ENCODE results near the gene ADTRP.

Gene ADTRP

DNA sequence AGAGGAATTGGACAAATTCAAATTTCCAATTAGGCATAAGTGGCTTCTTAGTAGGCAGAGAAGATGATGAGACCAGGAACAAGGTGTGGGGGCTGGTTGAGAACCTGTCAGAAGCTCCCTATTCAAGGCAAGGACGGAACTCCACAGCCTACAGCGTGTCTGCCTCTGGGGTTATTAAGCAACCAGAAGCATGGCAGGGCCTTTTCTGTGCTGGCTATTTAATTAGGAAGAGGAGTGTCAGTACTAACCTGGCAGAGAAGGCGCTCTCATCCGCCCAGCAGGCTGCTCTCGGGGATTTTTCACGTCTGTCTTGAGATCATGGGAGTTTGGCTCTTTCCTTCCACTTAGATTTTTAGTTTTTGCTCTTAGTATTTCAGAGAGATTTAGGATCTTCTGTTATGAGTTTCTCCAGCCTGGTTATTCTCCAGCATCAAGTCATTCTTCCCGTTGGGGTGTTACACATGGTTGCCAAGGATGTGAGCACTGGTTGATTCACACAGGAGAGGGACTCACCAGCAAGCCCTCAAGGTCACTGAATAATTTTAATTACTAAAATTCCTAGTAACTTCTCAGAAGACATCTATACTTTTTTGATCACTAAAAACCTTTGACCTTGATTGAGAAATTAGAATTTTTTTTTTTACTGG, 23.9 kb downstream of the ADTRP start:
- no peak for DNase-seq

DNA sequence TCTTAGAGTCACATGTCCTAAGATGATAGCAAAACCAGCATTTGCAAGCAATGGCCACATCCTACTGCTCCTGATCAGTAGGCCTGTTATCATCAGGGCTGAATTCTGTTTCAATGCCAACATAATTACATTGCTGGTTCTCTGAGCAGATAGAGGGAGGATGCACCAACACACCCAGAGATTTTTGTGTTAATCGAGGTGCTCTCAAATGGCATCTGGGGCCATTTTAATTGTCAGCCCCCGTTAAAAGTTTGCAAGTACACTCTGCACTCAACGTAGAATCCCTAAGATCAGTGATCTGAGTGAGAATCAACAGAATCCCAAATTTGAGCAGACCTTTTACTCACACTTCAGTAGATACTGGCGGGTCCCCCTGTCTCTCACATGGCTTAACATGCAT, 24.8 kb downstream of the ADTRP start:
- no peak for DNase-seq

DNA sequence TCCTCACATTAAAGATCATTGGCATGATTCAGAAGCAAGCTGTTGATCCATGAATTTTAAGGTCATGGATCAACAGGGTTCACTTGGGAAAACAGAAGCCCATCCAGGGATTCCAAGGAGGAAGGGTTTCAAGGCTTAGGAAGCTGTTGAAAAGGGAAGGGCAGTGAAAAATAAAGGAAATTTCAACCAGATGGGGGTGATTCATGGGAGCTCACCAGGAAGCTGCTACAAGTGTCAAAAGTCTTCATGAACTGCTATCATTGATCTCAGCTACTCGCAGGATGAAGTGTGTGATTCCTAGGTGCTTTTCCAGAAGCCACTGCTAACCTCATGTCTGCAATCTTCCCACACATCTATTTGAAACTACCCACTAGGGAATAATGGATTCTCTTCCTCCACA, 26.2 kb downstream of the ADTRP start:
- DNase-seq: no peak

DNA sequence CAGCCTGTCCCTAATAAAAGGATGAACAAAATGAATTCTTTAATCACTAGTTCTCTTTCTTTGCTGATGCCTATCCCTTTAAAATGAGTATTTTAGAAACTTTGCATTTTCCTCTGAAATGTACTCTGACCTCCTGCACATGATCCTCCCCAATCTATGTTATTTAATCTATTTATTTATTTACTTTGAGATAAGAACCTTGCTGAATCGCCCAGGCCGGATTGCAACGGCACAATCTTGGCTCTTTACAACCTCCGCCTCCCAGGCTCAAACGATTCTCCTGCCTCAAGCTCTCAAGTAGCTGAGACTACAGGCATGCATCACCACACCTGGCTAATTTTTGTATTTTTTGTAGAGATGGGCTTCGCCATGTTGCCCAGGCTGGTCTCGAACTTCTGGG, 27.9 kb downstream of the ADTRP start:
- DNase-seq: no peak

DNA sequence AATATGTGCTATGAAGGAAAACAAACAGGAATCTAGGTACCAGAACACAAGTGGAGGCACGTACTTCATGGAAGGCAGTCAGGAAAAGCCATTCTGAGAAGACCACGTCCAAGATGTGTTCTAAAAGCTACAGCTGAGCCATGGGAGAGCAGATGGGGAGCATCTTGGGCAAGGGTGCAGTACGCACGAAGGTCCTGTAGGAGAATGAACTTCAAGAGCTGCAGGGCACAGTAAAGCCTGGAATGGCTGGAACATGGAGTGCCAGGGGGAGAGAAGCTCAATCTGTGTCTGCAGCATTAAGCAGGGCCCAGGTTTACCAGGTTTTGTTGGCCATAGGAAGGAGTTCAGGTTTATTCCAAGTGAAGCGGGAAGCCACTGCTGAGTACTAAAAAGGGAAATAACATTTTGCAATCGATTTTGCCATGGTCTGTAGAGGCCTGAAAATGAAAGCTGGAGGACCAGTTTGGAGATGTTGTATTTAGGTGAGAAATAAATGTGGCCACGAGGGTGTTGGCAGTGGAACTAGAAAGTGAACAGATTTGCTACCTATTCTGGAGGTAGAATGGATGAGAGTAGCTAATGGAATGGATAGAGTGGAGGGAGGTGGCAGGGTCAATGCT, 29.9 kb downstream of the ADTRP start:
- no peak for DNase-seq

DNA sequence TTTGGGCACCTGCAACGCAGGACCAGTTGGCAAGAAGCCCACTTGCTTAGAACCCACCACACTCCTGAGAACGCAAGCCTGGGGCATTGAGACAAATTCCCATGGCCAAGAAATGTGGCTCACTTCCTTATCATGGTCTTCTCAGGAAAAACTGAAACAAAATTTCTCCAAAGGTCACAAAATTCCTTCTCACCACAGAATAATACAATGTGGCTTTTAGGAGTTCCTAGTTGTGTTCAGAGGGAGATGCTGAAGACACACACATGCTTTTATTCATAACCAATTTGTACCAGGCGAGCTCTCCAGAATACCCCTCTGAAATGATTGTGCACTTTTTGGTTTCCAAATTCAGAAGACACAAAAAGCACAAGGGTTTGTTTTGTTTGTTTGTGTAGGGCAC, 31.6 kb downstream of the ADTRP start:
- DNase-seq: no peak

DNA sequence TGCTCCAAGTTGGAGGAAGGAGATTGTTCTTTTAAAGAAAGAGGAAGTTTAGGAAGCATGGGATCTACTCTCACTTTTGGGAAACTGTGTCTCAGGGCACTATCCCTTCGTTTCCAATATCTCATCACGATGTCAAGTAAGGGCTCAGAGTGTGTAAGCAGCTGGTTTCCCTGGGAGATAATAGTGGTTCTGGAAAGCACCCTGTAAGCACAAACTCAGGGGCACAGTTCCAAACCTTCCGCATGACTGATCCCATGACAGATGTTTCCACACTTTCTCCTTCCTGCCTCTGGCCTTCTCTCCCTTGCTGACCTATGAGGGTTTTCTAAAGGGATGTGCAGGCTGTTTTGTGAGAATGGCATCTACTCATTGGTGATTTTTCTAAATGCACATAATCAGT, 33.9 kb downstream of the ADTRP start:
- no peak for DNase-seq

DNA sequence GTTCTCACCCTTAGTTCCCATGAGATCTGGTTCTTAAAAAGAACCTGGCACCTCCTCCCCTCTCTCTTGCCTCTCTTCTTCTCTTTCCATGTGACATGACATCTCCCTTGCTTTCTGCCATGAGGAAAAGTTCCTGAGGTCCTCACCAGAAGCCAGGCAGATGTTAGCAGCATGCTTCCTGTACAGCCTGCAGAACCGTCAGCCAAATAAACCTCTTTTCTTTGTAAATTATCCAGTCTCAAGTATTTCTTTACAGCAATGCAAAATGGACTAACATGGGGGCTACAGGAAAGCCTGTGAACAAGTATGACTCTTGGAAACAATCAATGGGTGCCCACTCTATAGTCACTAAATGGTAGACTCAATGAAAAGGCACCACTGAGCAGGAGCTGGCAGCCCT, 34.5 kb downstream of the ADTRP start:
- DNase-seq: no peak

DNA sequence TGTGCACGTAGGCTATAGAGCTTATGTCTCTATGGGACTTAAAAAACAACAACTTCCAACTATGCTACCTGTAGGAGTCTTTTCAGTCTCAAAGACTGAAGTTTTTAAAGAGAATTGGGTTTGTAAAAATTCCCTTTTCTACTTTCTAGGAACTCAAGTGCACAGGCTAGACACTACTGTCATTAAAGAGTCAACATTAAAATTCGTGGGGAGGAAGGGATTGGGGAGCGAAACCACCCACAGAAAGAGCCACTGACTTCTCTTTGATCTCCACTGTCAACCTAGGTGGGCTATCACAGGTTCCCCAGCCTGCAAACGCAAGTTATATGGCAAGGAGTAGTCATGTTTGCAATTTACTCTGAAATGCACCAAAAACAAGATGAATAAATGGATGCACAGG, 37.7 kb downstream of the ADTRP start:
- no peak for DNase-seq

DNA sequence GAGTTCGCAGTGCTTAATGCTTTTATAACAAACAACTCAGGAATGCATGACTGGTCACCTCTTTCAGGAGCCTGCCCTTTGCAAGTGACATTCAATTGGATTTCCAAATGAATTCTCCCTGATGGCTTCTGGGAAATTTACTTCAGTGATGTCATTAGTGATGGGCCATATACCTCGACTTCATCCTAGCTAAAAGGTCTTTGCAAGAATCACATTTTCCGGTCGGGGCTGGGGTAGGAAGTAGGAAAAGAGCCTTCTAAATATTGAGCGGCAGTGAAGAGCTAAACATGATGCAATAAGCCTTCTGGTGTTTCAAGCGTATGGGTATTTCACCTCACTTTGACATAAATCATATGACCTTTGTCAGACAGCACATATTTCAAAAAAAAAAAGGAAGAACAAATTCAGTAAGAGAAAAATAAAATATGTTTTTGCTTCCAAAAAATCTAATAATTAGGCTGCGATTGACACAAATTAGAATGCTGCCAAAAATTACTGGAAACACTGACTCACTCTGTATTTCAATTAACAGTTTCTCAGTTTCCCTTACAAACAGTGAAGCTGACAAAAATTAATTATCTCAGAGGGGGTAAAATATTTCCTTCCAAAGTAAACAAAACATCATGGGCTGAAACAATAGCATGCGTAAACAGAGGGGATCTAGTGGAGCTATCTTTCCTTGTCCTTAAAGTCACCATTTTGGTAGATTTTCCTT, 39.8 kb downstream of the ADTRP start:
- DNase-seq: no peak

DNA sequence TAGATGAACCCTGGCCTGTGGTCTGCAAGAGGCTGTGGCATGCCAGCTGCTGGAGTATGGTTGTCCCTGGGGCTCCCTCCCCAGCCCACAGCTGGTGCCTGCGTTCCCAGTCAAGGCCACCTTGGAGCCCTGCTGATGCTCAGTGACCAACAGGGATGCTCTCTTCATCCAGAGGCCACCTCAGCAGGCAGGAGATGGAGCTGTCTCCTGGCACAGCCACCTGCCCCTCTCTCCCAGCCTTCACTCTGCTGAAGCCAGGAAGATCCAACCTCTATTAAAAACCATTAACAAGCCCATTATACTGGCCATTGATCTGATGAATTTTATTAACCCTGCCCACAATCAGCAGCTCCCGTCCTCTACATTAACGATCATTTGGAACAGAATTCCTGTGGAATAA, 40.4 kb downstream of the ADTRP start:
- no peak for DNase-seq

DNA sequence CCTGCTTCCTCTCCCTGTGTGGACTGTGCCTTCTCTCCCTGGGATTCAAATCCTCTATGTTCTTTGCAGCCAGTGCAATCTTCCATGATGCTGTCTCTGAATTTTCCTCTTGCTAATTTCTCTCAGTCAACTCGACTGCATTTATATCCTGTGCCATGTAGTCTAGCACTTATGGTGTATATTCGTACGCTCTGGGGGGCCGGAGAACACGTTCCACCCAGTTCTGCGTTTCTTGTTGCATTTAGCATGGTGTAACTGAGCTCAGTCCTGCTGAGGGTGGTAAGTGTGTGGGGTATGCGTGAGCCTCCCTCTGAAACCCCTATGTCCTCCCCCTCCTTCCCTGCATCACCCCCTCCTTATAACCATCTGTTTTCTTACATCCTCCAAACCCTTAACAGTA, 42.0 kb downstream of the ADTRP start:
- DNase-seq: no peak

DNA sequence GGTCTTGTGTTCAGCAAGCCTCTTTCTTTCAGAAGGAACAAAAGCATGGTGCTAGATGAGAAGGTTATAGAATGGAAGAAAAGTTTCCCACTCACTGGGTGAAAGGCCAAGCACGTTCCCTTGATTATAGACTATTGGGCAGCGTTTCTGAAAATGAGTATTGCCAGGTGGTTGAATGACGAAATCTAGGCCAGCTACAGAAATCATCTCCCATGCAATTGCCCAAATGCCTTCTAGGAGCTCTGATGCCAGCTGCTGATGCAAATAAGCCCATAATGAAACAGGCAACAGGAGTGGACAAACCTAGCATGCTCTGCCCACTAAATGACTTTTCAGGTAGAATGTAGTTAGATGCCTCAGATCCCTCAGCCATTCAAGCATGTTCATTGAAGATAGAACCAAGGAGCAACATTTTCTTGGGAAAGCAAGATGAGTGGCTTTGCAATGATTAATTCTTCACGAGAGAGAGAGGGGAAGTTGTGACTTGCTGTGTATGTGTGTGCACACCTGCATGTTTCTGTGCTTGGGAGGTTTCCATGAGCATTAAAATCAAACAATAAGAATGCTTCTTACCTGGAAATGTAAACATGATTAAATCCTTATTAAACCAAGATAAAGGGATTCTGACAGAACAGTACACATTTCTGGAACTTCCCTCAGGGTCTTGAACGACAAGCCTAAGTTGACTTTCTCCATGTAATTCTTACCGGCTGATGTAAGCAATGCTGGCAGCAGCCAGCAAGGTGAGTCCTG, 43.6 kb downstream of the ADTRP start:
- no peak for DNase-seq

DNA sequence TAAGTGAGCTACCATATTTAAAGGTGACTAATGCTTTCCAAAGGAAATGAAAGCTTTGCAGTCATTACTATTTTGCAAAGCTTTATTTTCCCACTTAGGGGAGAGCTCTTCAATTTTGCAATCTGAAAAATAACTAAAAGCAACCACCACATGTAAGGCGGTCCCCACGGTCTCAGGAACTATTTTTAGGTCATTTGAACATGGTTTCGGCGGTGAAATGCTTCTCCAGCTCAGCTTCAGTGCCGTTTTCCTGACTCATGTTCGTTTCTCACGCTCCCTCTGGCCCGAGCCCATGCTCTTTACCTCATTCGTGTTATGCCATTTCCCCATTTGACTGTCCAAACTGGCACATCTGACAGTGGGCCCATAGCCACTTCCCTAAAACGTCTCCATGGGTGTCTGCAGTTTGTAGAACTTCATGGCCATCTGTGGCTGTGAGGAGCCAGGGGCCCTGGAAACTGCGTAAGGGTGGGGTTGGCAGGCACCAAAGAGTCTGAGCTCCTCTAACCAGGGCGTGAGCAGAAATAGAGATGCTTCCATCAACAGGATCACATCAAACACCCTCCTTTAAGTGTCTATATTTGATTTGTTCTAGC, 46.5 kb downstream of the ADTRP start:
- peak; percentile 37 for DNase-seq

DNA sequence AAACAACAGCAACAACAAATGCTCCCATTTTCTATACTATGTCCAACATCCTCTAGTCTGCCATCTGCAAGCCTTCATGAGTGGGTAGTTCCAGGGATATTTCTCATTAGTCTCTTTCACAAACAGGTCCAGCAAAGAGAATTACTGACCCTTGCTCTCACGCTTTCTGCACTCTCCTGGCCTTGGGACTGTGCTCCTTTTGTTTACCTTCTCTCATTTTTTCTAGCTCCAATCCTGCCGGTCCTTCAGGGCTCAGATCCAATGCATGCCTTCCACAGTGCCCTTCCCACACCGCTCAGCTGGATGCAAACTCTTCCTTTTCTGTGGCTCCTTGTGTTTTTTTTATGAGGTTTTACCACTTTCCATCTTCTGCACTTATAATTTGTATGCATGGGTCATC, 47.2 kb downstream of the ADTRP start:
- no peak for DNase-seq

DNA sequence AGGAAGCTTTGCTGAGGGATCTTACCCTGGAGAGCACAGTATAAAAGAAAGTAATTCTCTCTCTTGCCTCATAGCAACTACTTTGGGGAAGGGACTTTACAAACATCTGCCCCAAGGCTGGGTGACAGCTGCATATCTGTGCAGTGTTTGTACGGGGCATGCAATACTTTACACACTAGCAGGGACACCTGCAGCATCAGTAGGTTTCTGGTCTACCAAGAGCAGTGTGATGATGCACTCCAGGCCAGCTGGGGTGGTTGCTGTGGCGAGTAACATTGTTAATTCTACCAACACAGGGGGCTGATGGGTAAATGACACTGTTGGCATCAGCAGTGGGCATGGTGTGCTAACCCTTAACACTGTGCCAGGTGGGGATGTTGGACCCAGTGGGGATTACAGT, 48.0 kb downstream of the ADTRP start:
- peak; percentile 26 for DNase-seq

DNA sequence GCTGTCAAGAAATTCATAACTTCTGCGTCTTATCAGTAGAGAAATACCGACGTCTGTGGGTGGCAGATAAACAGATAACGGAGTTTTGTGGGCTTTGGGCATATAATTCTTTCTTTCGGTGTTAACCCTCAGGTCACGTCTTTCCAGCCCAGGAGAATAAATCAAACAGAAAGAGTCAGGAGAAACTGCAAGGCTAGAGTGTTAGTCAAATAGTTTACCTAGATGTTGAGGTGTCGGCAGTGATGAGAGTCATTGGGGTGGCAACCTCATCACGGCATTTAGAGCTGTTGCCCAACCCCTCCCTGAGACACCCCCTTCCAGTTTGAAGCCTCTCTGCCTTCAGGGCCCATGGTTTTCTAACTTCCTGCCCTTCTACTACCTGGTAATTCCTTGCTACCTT, 49.5 kb downstream of the ADTRP start:
- DNase-seq: no peak

DNA sequence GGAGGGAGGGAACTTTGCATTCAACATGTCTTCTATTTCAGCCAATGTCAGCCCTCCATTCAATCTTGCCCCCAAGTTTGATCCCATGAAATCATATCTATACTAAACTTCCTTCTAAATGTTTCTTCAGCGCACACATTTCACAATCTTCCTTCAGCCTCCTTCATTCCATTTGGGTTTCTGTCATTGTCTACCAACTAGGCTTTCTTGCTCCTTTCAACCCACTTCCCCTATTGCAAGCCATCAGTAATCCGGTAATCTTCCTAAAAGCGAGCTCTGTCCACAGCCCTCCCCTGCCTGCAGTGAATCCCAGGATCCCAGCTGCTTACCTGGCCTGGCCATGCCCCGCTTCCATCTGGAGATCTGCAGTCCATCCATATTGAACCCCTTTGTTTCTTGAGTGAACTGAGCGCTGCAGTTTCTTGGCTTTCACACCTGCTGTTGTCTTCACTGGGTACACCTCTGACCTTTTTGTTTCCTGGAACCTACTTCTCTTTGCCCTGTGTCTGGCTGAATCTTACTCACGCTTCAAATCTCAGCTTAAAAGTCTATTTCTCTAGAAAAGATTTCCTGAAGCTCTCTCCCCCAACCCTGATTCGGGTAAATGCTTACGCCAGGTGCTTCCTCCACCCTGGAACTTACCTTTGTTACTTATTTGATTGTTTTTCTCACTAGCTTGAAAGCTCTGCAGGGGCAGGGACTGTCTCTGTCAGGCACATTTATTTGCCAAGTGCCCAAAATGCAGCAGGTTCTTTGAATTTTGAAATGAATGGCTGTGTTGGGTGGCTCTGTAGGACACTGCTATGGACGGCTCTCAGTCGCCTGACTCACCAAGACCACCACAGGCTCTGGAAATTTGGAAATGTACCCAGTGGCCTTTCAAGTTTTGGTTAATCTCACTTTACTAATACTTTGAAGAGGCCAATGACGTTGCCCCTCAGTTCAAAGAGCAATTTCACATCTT, 50.3 kb downstream of the ADTRP start:
- no peak for DNase-seq

DNA sequence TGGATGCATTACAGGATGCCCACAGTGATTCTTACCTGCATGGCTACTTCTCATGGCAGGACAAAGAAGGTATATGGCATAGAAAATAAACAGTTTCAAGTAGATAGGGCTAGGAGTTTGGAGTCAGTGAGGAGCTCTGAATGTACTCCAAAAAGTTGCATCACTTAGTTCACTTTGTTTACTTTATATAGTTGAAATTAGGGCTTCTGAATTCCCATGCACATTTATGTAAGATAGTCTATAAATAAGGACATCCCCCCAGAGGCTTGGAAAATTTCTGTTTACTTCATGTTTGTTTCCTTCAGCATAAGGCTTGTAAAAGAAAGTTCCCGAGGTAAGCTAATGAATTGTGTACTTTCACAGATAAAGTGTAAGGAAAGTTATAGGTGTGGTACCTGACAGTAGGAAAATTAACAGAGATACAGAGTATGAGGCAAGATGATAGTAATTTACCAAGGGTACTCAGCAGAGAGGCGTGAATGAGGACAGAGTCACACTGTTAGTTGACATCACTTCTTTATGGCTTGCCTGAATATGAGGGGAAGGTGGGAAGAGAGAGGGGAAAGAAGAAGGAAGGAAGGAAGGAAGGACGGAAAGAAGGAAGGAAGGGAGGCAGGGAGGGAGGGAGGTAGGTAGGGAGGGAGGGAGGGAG, 51.1 kb downstream of the ADTRP start:
- no peak for DNase-seq

DNA sequence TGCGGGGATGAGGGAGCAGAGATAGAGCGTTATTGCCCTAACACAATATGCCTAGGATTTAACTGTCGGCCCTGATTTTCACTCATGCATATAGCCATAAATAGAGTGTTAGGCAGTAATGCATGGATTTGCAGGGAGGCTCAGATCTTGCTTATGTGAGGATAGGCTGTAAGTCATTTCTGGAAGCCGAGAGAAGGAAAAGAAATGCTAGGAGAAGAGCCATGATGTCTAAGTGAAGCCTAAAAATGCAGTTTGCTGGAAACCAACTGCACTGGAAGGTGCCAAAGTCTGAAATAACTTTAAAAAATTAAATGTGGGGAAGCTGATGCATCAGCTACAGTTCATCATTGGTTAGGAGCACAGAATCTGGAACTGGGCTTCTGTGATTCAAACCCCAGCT, 54.3 kb downstream of the ADTRP start:
- DNase-seq: no peak

DNA sequence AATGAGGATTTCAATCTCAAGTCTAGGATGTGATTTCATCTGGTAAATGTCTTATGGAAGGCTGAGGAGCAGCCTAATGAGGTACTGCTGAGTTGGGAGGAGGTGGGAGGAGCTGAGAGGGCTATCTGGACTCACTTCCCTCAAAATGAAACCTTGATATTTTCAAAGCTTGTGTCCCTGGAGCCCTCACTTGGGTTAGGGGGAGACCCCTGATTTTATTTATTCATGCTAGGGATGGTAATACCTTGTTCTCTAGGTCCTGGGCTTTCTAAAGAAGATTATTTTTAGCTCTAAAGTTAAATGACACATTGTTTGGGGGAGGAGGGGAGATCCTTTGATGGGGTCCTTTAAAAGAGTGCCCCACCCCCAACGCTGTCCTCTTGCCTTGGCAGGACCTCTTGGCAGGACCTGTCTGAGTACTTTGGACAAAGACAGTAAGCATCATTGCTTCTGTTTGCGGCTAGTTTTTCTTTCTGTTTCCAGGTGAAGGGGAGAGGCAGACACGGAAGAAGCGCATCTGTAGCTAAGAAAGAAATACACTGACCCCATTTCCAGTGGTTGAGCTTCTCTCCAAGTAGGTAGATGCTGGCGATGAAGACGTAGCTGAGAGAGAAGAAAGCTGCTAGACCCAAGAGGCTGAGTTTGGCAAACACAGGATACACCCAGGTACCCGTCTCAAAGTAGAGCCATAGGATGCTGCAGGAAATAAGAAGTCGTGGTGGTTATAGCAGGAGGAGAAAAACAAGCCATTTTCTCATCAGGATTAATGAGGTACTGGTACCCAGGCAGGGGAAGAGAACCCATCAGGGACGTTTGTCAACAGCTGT, 55.6 kb downstream of the ADTRP start:
- DNase-seq: no peak

Data from NK-92 treated with Interleukin-12 subunit alpha and Interleukin-12 subunit beta, amount 100 ng/mL, for 24 hours (cell line).